Type B pancreatic cell (in vitro differentiated cells): ENCODE data around the gene TSHZ2. TPM values are rescaled to one million over a fixed set of nuclear protein-coding genes. Genes with fewer than 3 reads are reported as not detected.
"Not testable (repeated sequence)": the region's sequence is repeated elsewhere in the genome, so short reads cannot be mapped to it uniquely, and the experiment has no call there.

ENCODE experiments used
- DNase-seq: peaks from one replicate; pipeline ENCODE4 v3.0.0; 2021; ENCODE audit warnings: mixed read lengths; ENCODE audit not compliant: unreplicated experiment; ENCODE audit errors: extremely low spot score
- H3K27ac Mint-ChIP-seq: 2 replicates; pipeline ENCODE4 v1.8.0; 2021; ENCODE audit warnings: mild to moderate bottlenecking, mixed read lengths
- H3K27me3 Mint-ChIP-seq: 2 replicates; pipeline ENCODE4 v1.8.0; 2021; ENCODE audit warnings: mixed read lengths
- H3K36me3 Mint-ChIP-seq: 2 replicates; pipeline ENCODE4 v1.8.0; 2021; ENCODE audit warnings: mixed read lengths
- H3K4me1 Mint-ChIP-seq: one replicate; pipeline ENCODE4 v1.8.0; 2021; ENCODE audit warnings: mixed read lengths; ENCODE audit not compliant: unreplicated experiment
- H3K4me3 Mint-ChIP-seq: 2 replicates; pipeline ENCODE4 v1.8.0; 2021; ENCODE audit warnings: mild to moderate bottlenecking, mixed read lengths
- H3K9me3 Mint-ChIP-seq: 2 replicates; pipeline ENCODE4 v1.8.0; 2021; ENCODE audit warnings: mixed read lengths
- total RNA-seq: library from RNA; stranded (reverse); gene quantifications from 2 replicates; pipeline ENCODE4 v1.2.1, GENCODE V29; 2021; ENCODE audit warnings: low replicate concordance
- TF ChIP-seq, protein P1 (sequence below): fragments of 200-600 bp; sonication (generic); conservative IDR thresholded peaks from 2 replicates; pipeline ENCODE4 v1.5.0; 2021; ENCODE audit warnings: antibody characterized with exemption, mild to moderate bottlenecking

Gene TSHZ2
- total RNA-seq, 1 donor from 2014 or later, result 45.5 TPM

GRCh38 chr20:53428588-53428987 is 456.4 kb downstream of the TSHZ2 start:
- H3K9me3 Mint-ChIP-seq, result peaks cover 7% of the 10 kb centered on the region
- no peak overlapping the region for H3K4me3 Mint-ChIP-seq
- no peaks in the 10 kb centered on the region for H3K27me3 Mint-ChIP-seq
- DNase-seq, result no peak
- TF ChIP-seq, protein P1, sequence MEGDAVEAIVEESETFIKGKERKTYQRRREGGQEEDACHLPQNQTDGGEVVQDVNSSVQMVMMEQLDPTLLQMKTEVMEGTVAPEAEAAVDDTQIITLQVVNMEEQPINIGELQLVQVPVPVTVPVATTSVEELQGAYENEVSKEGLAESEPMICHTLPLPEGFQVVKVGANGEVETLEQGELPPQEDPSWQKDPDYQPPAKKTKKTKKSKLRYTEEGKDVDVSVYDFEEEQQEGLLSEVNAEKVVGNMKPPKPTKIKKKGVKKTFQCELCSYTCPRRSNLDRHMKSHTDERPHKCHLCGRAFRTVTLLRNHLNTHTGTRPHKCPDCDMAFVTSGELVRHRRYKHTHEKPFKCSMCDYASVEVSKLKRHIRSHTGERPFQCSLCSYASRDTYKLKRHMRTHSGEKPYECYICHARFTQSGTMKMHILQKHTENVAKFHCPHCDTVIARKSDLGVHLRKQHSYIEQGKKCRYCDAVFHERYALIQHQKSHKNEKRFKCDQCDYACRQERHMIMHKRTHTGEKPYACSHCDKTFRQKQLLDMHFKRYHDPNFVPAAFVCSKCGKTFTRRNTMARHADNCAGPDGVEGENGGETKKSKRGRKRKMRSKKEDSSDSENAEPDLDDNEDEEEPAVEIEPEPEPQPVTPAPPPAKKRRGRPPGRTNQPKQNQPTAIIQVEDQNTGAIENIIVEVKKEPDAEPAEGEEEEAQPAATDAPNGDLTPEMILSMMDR, result no peak
- H3K27ac Mint-ChIP-seq, result no peak overlapping the region
- no peaks in the 10 kb centered on the region for H3K4me1 Mint-ChIP-seq
- peaks cover 9% of the 10 kb centered on the region for H3K36me3 Mint-ChIP-seq

DNA sequence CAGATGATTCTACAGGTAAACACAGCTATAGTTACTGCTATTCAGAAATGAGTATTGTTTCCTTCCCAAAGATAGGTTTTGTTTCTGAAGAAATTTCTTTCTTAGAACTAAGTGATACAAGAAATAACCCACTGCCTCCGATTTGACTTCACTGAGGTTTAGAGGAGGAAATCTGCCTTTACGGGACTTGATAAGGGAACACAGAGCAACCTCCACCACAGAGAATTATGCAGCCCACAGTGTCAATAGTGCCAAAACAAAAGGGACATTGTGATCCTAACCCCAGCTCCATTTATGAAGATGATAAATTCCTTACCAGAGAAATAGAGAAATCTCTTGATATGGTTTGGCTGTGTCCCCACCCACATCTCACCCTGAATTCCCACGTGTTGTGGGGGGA is 456.8 kb downstream of the TSHZ2 start:
- no peak overlapping the region for H3K27ac Mint-ChIP-seq
- no peak for DNase-seq
- no peak overlapping the region for H3K4me3 Mint-ChIP-seq
- H3K27me3 Mint-ChIP-seq, result no peaks in the 10 kb centered on the region
- H3K36me3 Mint-ChIP-seq, result peaks cover 9% of the 10 kb centered on the region
- peaks cover 7% of the 10 kb centered on the region for H3K9me3 Mint-ChIP-seq
- TF ChIP-seq, protein P1, result no peak
- no peaks in the 10 kb centered on the region for H3K4me1 Mint-ChIP-seq

GRCh38 chr20:53434662-53435061 is 462.5 kb downstream of the TSHZ2 start:
- no peak overlapping the region for H3K4me3 Mint-ChIP-seq
- peaks cover 3% of the 10 kb centered on the region for H3K4me1 Mint-ChIP-seq
- no peak overlapping the region for H3K27ac Mint-ChIP-seq
- peaks cover 8% of the 10 kb centered on the region for H3K36me3 Mint-ChIP-seq
- no peaks in the 10 kb centered on the region for H3K27me3 Mint-ChIP-seq
- TF ChIP-seq, protein P1, result no peak
- H3K9me3 Mint-ChIP-seq, result no peaks in the 10 kb centered on the region
- no peak for DNase-seq

DNA sequence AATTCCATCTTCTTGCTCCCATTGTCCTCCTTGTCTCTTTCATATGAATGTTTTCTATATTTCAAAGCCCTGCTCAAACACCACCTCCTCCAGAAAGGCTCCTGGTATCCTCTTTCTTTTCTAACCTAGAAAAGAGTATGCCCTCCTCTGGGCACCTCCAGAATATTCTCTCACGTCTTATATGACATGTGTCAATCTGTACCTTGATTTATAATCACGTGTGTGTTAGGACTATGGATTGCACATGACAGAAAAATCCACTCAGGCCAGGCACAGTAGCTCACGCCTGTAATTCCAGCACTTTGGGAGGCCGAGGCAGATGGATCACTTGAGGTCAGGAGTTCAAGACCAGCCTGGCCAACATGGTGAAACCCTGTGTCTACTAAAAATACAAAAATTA is 464.8 kb downstream of the TSHZ2 start:
- H3K27me3 Mint-ChIP-seq, H3K4me3 Mint-ChIP-seq, H3K27ac Mint-ChIP-seq, H3K9me3 Mint-ChIP-seq, DNase-seq, H3K4me1 Mint-ChIP-seq: not testable (repeated sequence)
- peaks cover 13% of the 10 kb centered on the region for H3K36me3 Mint-ChIP-seq

GRCh38 chr20:53438368-53438767 is 466.2 kb downstream of the TSHZ2 start:
- TF ChIP-seq, protein P1, result no peak
- H3K4me3 Mint-ChIP-seq, result no peak overlapping the region
- H3K27ac Mint-ChIP-seq, result no peak overlapping the region
- peaks cover 13% of the 10 kb centered on the region for H3K36me3 Mint-ChIP-seq
- H3K4me1 Mint-ChIP-seq, result peaks cover 14% of the 10 kb centered on the region
- DNase-seq, result no peak
- H3K9me3 Mint-ChIP-seq, result no peaks in the 10 kb centered on the region
- H3K27me3 Mint-ChIP-seq, result no peaks in the 10 kb centered on the region

GRCh38 chr20:53439046-53439445 is 466.9 kb downstream of the TSHZ2 start:
- no peak for DNase-seq
- H3K4me3 Mint-ChIP-seq, result no peak overlapping the region
- H3K9me3 Mint-ChIP-seq, result no peaks in the 10 kb centered on the region
- peaks cover 14% of the 10 kb centered on the region for H3K36me3 Mint-ChIP-seq
- no peak overlapping the region for H3K27ac Mint-ChIP-seq
- H3K27me3 Mint-ChIP-seq, result no peaks in the 10 kb centered on the region
- peaks cover 16% of the 10 kb centered on the region for H3K4me1 Mint-ChIP-seq
- TF ChIP-seq, protein P1, result no peak
